Thyroid gland (tissue), 4 donors: ENCODE data around the gene CCDC170. TPM values are rescaled to one million over a fixed set of nuclear protein-coding genes. Genes with fewer than 3 reads are reported as not detected.

Experiments
- DNase-seq, 2 donors: peaks; one replicate each; pipeline ENCODE4 v3.0.0-alpha.2; 2019
- H3K27ac ChIP-seq, 3 donors: fragments of 200-600 bp; sonication (generic); 1 replicate in 2 of 3; 2 replicates in 1 of 3; pipeline ENCODE4 v1.5.1; 2016 to 2019; ENCODE audit warnings: mild to moderate bottlenecking in 1 of 3, moderate library complexity in 1 of 3
- H3K27me3 ChIP-seq: fragments of 200-600 bp; sonication (generic); one replicate; pipeline ENCODE4 v1.5.1; 2019
- H3K36me3 ChIP-seq, 2 donors: fragments of 200-600 bp; sonication (generic); one replicate each; pipeline ENCODE4 v1.5.1; 2016 to 2019
- H3K4me1 ChIP-seq, 2 donors: fragments of 200-600 bp; sonication (generic); one replicate each; pipeline ENCODE4 v1.5.1; 2017 to 2019
- H3K4me3 ChIP-seq, 3 donors: fragments of 200-600 bp; sonication (generic); replicated peaks in 1 of 3; 1 replicate in 2 of 3; 2 replicates in 1 of 3; pipeline ENCODE4 v1.5.1; 2016; ENCODE audit warnings: mild to moderate bottlenecking in 1 of 3
- H3K9me3 ChIP-seq: fragments of 200-600 bp; sonication (generic); one replicate; pipeline ENCODE4 v1.5.1; 2017
- CTCF ChIP-seq, 6 experiments: fragments of 200-600 bp in 3 of 6; fragments of 450-650 bp in 3 of 6; sonication (generic) in 3 of 6; IDR thresholded peaks; one replicate each; pipeline ENCODE4 v1.5.1; 2016 to 2019; ENCODE audit warnings: antibody characterized with exemption in 6 of 6, mild to moderate bottlenecking in 2 of 6, inconsistent platforms in 1 of 6, moderate library complexity in 1 of 6
- POLR2A ChIP-seq, 2 donors: fragments of 450-650 bp; IDR thresholded peaks; one replicate each; pipeline ENCODE4 v1.6.1; 2017; ENCODE audit warnings: antibody characterized with exemption in 2 of 2, mild to moderate bottlenecking in 2 of 2, moderate library complexity in 1 of 2
- WGBS, 2 donors: methylation state at CpG; one replicate each; pipeline ENCODE4 v1.1.5; 2017; 5-methylcytosine and 5-hydroxymethylcytosine counted together
- intact Hi-C: fragments of 100-400 bp; cut with DNase I; formaldehyde crosslinking; loops from one replicate; pipeline ENCODE4 v1.15.1; 2023
- total RNA-seq, 4 donors: library from RNA; depleted of rRNA; stranded (reverse); fragments of >200 nt; gene quantifications; one replicate each; pipeline ENCODE4 v1.2.3, GENCODE V29; 2016

The CCDC170 gene
- total RNA-seq, 4 donors from 2014 or later, result 3.4 to 6.9 (median 4.2) TPM

GRCh38 chr6:151546941-151547659, 53.3 kb downstream of the CCDC170 start:
- TF ChIP-seq POLR2A (IDR thresholded peaks at IDR 0.05) (no peak), CTCF (IDR thresholded peaks at IDR 0.05) (no peak)

GRCh38 chr6:151548201-151548600, 54.4 kb downstream of the CCDC170 start:
- Histone ChIP-seq H3K36me3 (no peaks in the 10 kb centered on the region), H3K4me3 (no peak overlapping the region), H3K27me3 (no peaks in the 10 kb centered on the region), H3K4me1 (no peaks in the 10 kb centered on the region), H3K9me3 (no peaks in the 10 kb centered on the region), H3K27ac (no peak overlapping the region)
- intact Hi-C loops, result no loop called here
- no peak for DNase-seq
- 81 to 83% methylated on average over 5 of the region's 5 CpGs for WGBS, 2 donors
- TF ChIP-seq CTCF (IDR thresholded peaks at IDR 0.05) (no peak), POLR2A (IDR thresholded peaks at IDR 0.05) (no peak)

More at GRCh38 chr6:151546941-151547659, 53.3 kb downstream of the CCDC170 start:
- Histone ChIP-seq H3K36me3 (no peaks in the 10 kb centered on the region), H3K4me1 (no peaks in the 10 kb centered on the region), H3K4me3 (no peak overlapping the region), H3K27me3 (no peaks in the 10 kb centered on the region), H3K9me3 (no peaks in the 10 kb centered on the region), H3K27ac (no peak overlapping the region)
- intact Hi-C loops, result no loop called here
- DNase-seq, result no peak
- whole genome bisulfite sequencing, 2 donors, result 86 to 89% methylated on average over 13 of the region's 13 CpGs

- TF ChIP-seq CTCF (IDR thresholded peaks at IDR 0.05) (no peak), POLR2A (IDR thresholded peaks at IDR 0.05) (no peak)
Observed at GRCh38 chr6:151549790-151550189, 56.0 kb downstream of the CCDC170 start.

GRCh38 chr6:151550618-151551017, 56.8 kb downstream of the CCDC170 start:
- H3K9me3 ChIP-seq, result no peaks in the 10 kb centered on the region
- 91 to 95% methylated on average over 3 of the region's 3 CpGs for WGBS, 2 donors
- H3K4me3 ChIP-seq, result no peak overlapping the region
- H3K4me1 ChIP-seq, result no peaks in the 10 kb centered on the region
- H3K36me3 ChIP-seq, result no peaks in the 10 kb centered on the region
- H3K27ac ChIP-seq, result no peak overlapping the region
- intact Hi-C loops, result no loop called here
- no peak for DNase-seq
- H3K27me3 ChIP-seq, result no peaks in the 10 kb centered on the region
- TF ChIP-seq POLR2A (IDR thresholded peaks at IDR 0.05), result no peak
- TF ChIP-seq CTCF (IDR thresholded peaks at IDR 0.05), result no peak

More at GRCh38 chr6:151549790-151550189, 56.0 kb downstream of the CCDC170 start:
- Histone ChIP-seq H3K36me3 (no peaks in the 10 kb centered on the region), H3K27ac (no peak overlapping the region), H3K27me3 (no peaks in the 10 kb centered on the region), H3K4me3 (no peak overlapping the region), H3K9me3 (no peaks in the 10 kb centered on the region), H3K4me1 (no peaks in the 10 kb centered on the region)
- DNase-seq, result no peak
- intact Hi-C loops, result no loop called here
- 89 to 92% methylated on average over 1 of the region's 1 CpG for WGBS, 2 donors

GRCh38 chr6:151551223-151551857, 57.5 kb downstream of the CCDC170 start:
- intact Hi-C loops, result no loop called here
- Histone ChIP-seq H3K36me3 (no peaks in the 10 kb centered on the region), H3K4me1 (no peaks in the 10 kb centered on the region), H3K27me3 (no peaks in the 10 kb centered on the region), H3K27ac (no peak overlapping the region), H3K4me3 (no peak overlapping the region), H3K9me3 (no peaks in the 10 kb centered on the region)
- no peak for DNase-seq
- no peak for TF ChIP-seq CTCF (IDR thresholded peaks at IDR 0.05)
- no peak for TF ChIP-seq POLR2A (IDR thresholded peaks at IDR 0.05)
- 63 to 66% methylated on average over 6 of the region's 6 CpGs for WGBS, 2 donors
